Activated CD8-positive, alpha-beta T cell treated with anti-CD3 and anti-CD28 coated beads, Interleukin-2, amount 10 ng/mL, durations not matched to agents 7 days and 5 days (primary cell): ENCODE results near the gene PINLYP. TPM values are rescaled to one million over a fixed set of nuclear protein-coding genes. Genes with fewer than 3 reads are reported as not detected.

Experiments used
- ATAC-seq: fragments of 150-1000 bp; cut with Tn5 transposase; one replicate; pipeline ENCODE4 v1.10.0; 2021; ENCODE audit warnings: moderate library complexity
- CTCF ChIA-PET: fragments of 350-600 bp; sonication (Branson Sonifier 250); formaldehyde crosslinking; loops from one replicate; lab custom pipeline; 2021; ENCODE audit warnings: antibody characterized with exemption; lab: Charles Lee
- POLR2A ChIA-PET: fragments of 350-600 bp; sonication (Branson Sonifier 250); formaldehyde crosslinking; loops from one replicate; lab custom pipeline; 2021; ENCODE audit warnings: antibody characterized with exemption; lab: Charles Lee
- DNase-seq: peaks from one replicate; pipeline ENCODE4 v3.0.0-alpha.2; 2020
- H3K27ac Mint-ChIP-seq: one replicate; pipeline ENCODE4 v1.8.0; 2021; ENCODE audit warnings: mild to moderate bottlenecking, mixed read lengths
- H3K27me3 Mint-ChIP-seq: one replicate; pipeline ENCODE4 v1.8.0; 2021; ENCODE audit warnings: low read depth, mixed read lengths
- H3K36me3 Mint-ChIP-seq: one replicate; pipeline ENCODE4 v1.8.0; 2021; ENCODE audit warnings: low read depth, mixed read lengths
- H3K4me1 Mint-ChIP-seq: one replicate; pipeline ENCODE4 v1.8.0; 2021; ENCODE audit warnings: low read depth, mixed read lengths
- H3K4me3 Mint-ChIP-seq: one replicate; pipeline ENCODE4 v1.8.0; 2021; ENCODE audit warnings: mild to moderate bottlenecking, mixed read lengths
- H3K9me3 Mint-ChIP-seq: one replicate; pipeline ENCODE4 v1.8.0; 2022; ENCODE audit warnings: mixed read lengths; ENCODE audit not compliant: insufficient read depth
- total RNA-seq, 2 experiments: library from RNA; stranded (reverse); gene quantifications; one replicate each; pipeline ENCODE4 v1.2.3, GENCODE V29; 2021

Gene PINLYP
- total RNA-seq, 2 experiments from 2014 or later, result 7.4 to 8.9 TPM

- peaks cover 2% of the 10 kb centered on the region for H3K27me3 Mint-ChIP-seq
Measured at GRCh38 chr19:43622070-43622469, 46.5 kb downstream of the PINLYP start.

GRCh38 chr19:43622956-43623355, 47.4 kb downstream of the PINLYP start:
- Mint-ChIP-seq H3K4me3 (no peak overlapping the region), H3K36me3 (peaks cover 2% of the 10 kb centered on the region), H3K9me3 (no peaks in the 10 kb centered on the region), H3K4me1 (peaks cover 43% of the 10 kb centered on the region), H3K27me3 (peaks cover 2% of the 10 kb centered on the region), H3K27ac (no peak overlapping the region)
- DNase-seq (no peak), ATAC-seq (no peak)
- CTCF ChIA-PET, result no interaction called here
- POLR2A ChIA-PET, result no interaction called here

More at GRCh38 chr19:43622070-43622469, 46.5 kb downstream of the PINLYP start:
- Mint-ChIP-seq H3K9me3 (no peaks in the 10 kb centered on the region), H3K27ac (no peak overlapping the region), H3K36me3 (peaks cover 2% of the 10 kb centered on the region), H3K4me1 (peaks cover 41% of the 10 kb centered on the region), H3K4me3 (no peak overlapping the region)
- POLR2A ChIA-PET, result no interaction called here
- CTCF ChIA-PET, result interaction anchor here (1.6 kb wide), 1 partner anchor 97 kb away, joined by 3 read pairs; no protein-coding TSS in a partner anchor
- ATAC-seq (no peak), DNase-seq (no peak)

GRCh38 chr19:43623889-43624670, 48.5 kb downstream of the PINLYP start:
- no peak overlapping the region for H3K27ac Mint-ChIP-seq
- no peaks in the 10 kb centered on the region for H3K9me3 Mint-ChIP-seq
- peaks cover 5% of the 10 kb centered on the region for H3K27me3 Mint-ChIP-seq
- no peak overlapping the region for H3K4me3 Mint-ChIP-seq
- DNase-seq, result no peak
- H3K36me3 Mint-ChIP-seq, result no peaks in the 10 kb centered on the region
- ChIA-PET CTCF (interaction anchor here (1.0 kb wide), 1 partner anchor 31 kb away, joined by 3 read pairs; no protein-coding TSS in a partner anchor), POLR2A (no interaction called here)
- ATAC-seq, result no peak
- peaks cover 40% of the 10 kb centered on the region for H3K4me1 Mint-ChIP-seq

- peak; percentile 91 for DNase-seq
- no peak overlapping the region for H3K4me3 Mint-ChIP-seq
- peaks cover 5% of the 10 kb centered on the region for H3K27me3 Mint-ChIP-seq
- H3K4me1 Mint-ChIP-seq, result peaks cover 39% of the 10 kb centered on the region
- H3K36me3 Mint-ChIP-seq, result no peaks in the 10 kb centered on the region
- H3K27ac Mint-ChIP-seq, result no peak overlapping the region
- H3K9me3 Mint-ChIP-seq, result no peaks in the 10 kb centered on the region
- peak; percentile 82 for ATAC-seq
- ChIA-PET CTCF (interaction anchor here (0.7 to 1.0 kb wide), 2 partner anchors 29 to 31 kb away, joined by 3 read pairs; partner anchors contain the start of genes IRGQ and ZNF576), POLR2A (no interaction called here)
Measured at GRCh38 chr19:43624933-43625332, 49.3 kb downstream of the PINLYP start.

GRCh38 chr19:43625918-43626579, 50.4 kb downstream of the PINLYP start:
- Mint-ChIP-seq H3K4me3 (no peak overlapping the region), H3K27me3 (peaks cover 5% of the 10 kb centered on the region), H3K4me1 (peaks cover 28% of the 10 kb centered on the region), H3K27ac (no peak overlapping the region), H3K36me3 (no peaks in the 10 kb centered on the region), H3K9me3 (no peaks in the 10 kb centered on the region)
- ATAC-seq, result no peak
- DNase-seq, result no peak
- ChIA-PET POLR2A (interaction anchor here (0.6 kb wide), 1 partner anchor 168 kb away, joined by 3 read pairs; no protein-coding TSS in a partner anchor), CTCF (interaction anchor here (0.7 to 1.9 kb wide), 2 partner anchors 31 to 98 kb away, joined by 3 to 6 read pairs; no protein-coding TSS in a partner anchor)

GRCh38 chr19:43626838-43627237, 51.2 kb downstream of the PINLYP start:
- H3K27ac Mint-ChIP-seq, result no peak overlapping the region

GRCh38 chr19:43628646-43629326, 53.2 kb downstream of the PINLYP start:
- ChIA-PET CTCF (interaction anchor here (1.3 kb wide), 1 partner anchor 73 kb away, joined by 3 read pairs; no protein-coding TSS in a partner anchor), POLR2A (interaction anchor here (1.0 kb wide), 1 partner anchor 13 kb away, joined by 5 read pairs; no protein-coding TSS in a partner anchor)
- H3K27me3 Mint-ChIP-seq, result peaks cover 5% of the 10 kb centered on the region
- ATAC-seq (no peak), DNase-seq (no peak)
- H3K4me3 Mint-ChIP-seq, result no peak overlapping the region
- no peaks in the 10 kb centered on the region for H3K36me3 Mint-ChIP-seq
- H3K9me3 Mint-ChIP-seq, result no peaks in the 10 kb centered on the region
- H3K4me1 Mint-ChIP-seq, result peaks cover 26% of the 10 kb centered on the region
- no peak overlapping the region for H3K27ac Mint-ChIP-seq

More at GRCh38 chr19:43626838-43627237, 51.2 kb downstream of the PINLYP start:
- POLR2A ChIA-PET, result interaction anchor here (0.6 kb wide), 1 partner anchor 169 kb away, joined by 3 read pairs; no protein-coding TSS in a partner anchor
- CTCF ChIA-PET, result interaction anchor here (0.7 to 1.9 kb wide), 3 partner anchors 32 to 99 kb away, joined by 3 to 6 read pairs (median 3); no protein-coding TSS in a partner anchor
- peaks cover 26% of the 10 kb centered on the region for H3K4me1 Mint-ChIP-seq
- H3K36me3 Mint-ChIP-seq, result no peaks in the 10 kb centered on the region
- H3K4me3 Mint-ChIP-seq, result no peak overlapping the region
- no peak for DNase-seq
- no peak for ATAC-seq
- peaks cover 5% of the 10 kb centered on the region for H3K27me3 Mint-ChIP-seq
- no peaks in the 10 kb centered on the region for H3K9me3 Mint-ChIP-seq

- Mint-ChIP-seq H3K4me3 (no peak overlapping the region), H3K4me1 (peaks cover 6% of the 10 kb centered on the region), H3K27ac (no peak overlapping the region), H3K36me3 (no peaks in the 10 kb centered on the region), H3K9me3 (no peaks in the 10 kb centered on the region), H3K27me3 (peaks cover 7% of the 10 kb centered on the region)
- ChIA-PET CTCF (no interaction called here), POLR2A (no interaction called here)
- DNase-seq, result no peak
- ATAC-seq, result no peak
Measured at GRCh38 chr19:43631491-43631890, 55.9 kb downstream of the PINLYP start.

Other genes starting within 250 kb of the PINLYP start
- gene CD177, start 222.1 kb upstream of the PINLYP start, total RNA-seq, result not detected
- gene TEX101, start 160.9 kb upstream of the PINLYP start, total RNA-seq, result not detected
- 1 to 10 TPM in 1 of 2 experiments, under 1 TPM in 1; 0.68 to 1.1 TPM for gene LYPD3, start 110.2 kb upstream of the PINLYP start, total RNA-seq
- gene PHLDB3, start 71.1 kb upstream of the PINLYP start, total RNA-seq, result 10 to 100 TPM; 14.9 to 15.5 TPM
- gene ETHE1, start 48.6 kb upstream of the PINLYP start, total RNA-seq, result 10 to 100 TPM; 67.9 to 69.1 TPM
- 1 to 10 TPM; 3.4 to 3.7 TPM for gene ZNF575, start 42.6 kb upstream of the PINLYP start, total RNA-seq
- 10 to 100 TPM; 46.5 to 48.4 TPM for gene XRCC1, start 274 bp upstream of the PINLYP start, total RNA-seq
- gene IRGQ, start 20.3 kb downstream of the PINLYP start, total RNA-seq, result 10 to 100 TPM; 11.2 to 14.0 TPM
- 10 to 100 TPM; 14.1 to 17.3 TPM for gene ZNF576, start 20.8 kb downstream of the PINLYP start, total RNA-seq
- gene SRRM5, start 36.3 kb downstream of the PINLYP start, total RNA-seq, result under 1 TPM; 0.71 to 0.73 TPM
- 10 to 100 TPM; 29.9 to 31.5 TPM for gene ZNF428, start 43.8 kb downstream of the PINLYP start, total RNA-seq
- under 1 TPM; 0.10 to 0.40 TPM for gene CADM4, start 64.0 kb downstream of the PINLYP start, total RNA-seq
- 10 to 100 TPM; 10.1 to 11.6 TPM for gene PLAUR, start 94.4 kb downstream of the PINLYP start, total RNA-seq
- gene IRGC, start 140.3 kb downstream of the PINLYP start, total RNA-seq, result not detected
- gene SMG9, start 179.2 kb downstream of the PINLYP start, total RNA-seq, result 10 to 100 TPM; 60.0 to 65.1 TPM
- 10 to 100 TPM; 28.8 to 31.9 TPM for gene KCNN4, start 205.2 kb downstream of the PINLYP start, total RNA-seq
- 1 to 10 TPM in 1 of 2 experiments, under 1 TPM in 1; 0.70 to 1.1 TPM for gene LYPD5, start 226.6 kb downstream of the PINLYP start, total RNA-seq